Breast epithelium (tissue), 3 donors: ENCODE data around the gene DTX3L.

Experiments used
- POLR2A ChIP-seq: fragments of 450-650 bp; IDR thresholded peaks from one replicate; pipeline ENCODE4 v1.6.1; 2016; ENCODE audit warnings: antibody characterized with exemption, mild to moderate bottlenecking, moderate library complexity
- POLR2AphosphoS5 ChIP-seq, 3 donors: sonication (generic); formaldehyde crosslinking; IDR thresholded peaks; one replicate each; pipeline ENCODE4 v1.6.1; 2017; ENCODE audit warnings: antibody characterized with exemption in 3 of 3
- TF ChIP-seq, protein P1 (sequence below), 3 donors: fragments of 450-650 bp; IDR thresholded peaks; one replicate each; pipeline ENCODE4 v1.5.1; 2016 to 2017; ENCODE audit warnings: antibody characterized with exemption in 3 of 3, mild to moderate bottlenecking in 3 of 3, moderate library complexity in 3 of 3

- TF ChIP-seq POLR2A (no peak), POLR2AphosphoS5 (IDR thresholded peaks at IDR 0.05) (no peak)
- TF ChIP-seq, protein P1, sequence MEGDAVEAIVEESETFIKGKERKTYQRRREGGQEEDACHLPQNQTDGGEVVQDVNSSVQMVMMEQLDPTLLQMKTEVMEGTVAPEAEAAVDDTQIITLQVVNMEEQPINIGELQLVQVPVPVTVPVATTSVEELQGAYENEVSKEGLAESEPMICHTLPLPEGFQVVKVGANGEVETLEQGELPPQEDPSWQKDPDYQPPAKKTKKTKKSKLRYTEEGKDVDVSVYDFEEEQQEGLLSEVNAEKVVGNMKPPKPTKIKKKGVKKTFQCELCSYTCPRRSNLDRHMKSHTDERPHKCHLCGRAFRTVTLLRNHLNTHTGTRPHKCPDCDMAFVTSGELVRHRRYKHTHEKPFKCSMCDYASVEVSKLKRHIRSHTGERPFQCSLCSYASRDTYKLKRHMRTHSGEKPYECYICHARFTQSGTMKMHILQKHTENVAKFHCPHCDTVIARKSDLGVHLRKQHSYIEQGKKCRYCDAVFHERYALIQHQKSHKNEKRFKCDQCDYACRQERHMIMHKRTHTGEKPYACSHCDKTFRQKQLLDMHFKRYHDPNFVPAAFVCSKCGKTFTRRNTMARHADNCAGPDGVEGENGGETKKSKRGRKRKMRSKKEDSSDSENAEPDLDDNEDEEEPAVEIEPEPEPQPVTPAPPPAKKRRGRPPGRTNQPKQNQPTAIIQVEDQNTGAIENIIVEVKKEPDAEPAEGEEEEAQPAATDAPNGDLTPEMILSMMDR (IDR thresholded peaks at IDR 0.05): no peak
Observed at GRCh38 chr3:122589297-122589696, 25.2 kb downstream of the DTX3L start.
